ENCODE data around the gene USP24.

Gene USP24

GRCh38 chr1:55213885-55214211, 1.3 kb downstream of the USP24 start:
- peak overlapping the region; percentile 88 for H3K27ac ChIP-seq

GRCh38 chr1:55213151-55213884, 1.8 kb downstream of the USP24 start:
- H3K27ac ChIP-seq: peak overlapping the region; percentile 88
- TF ChIP-seq CTCF (conservative IDR thresholded peaks at IDR 0.05) (no peak), ZFX (IDR thresholded peaks at IDR 0.05) (no peak)

More at GRCh38 chr1:55213885-55214211, 1.3 kb downstream of the USP24 start:
- TF ChIP-seq CTCF (conservative IDR thresholded peaks at IDR 0.05): no peak
- no peak for TF ChIP-seq ZFX (IDR thresholded peaks at IDR 0.05)

GRCh38 chr1:55212349-55213150, 2.6 kb downstream of the USP24 start:
- peak overlapping the region; percentile 10; the same call in 1 of the 2 replicates for H3K27ac ChIP-seq
- TF ChIP-seq CTCF (conservative IDR thresholded peaks at IDR 0.05): no peak
- TF ChIP-seq ZFX (IDR thresholded peaks at IDR 0.05): no peak

GRCh38 chr1:55211863-55212262, 3.3 kb downstream of the USP24 start:
- no peak overlapping the region; the same call in 1 of the 2 replicates for H3K27ac ChIP-seq

GRCh38 chr1:55210990-55211801, 4.0 kb downstream of the USP24 start:
- TF ChIP-seq CTCF (conservative IDR thresholded peaks at IDR 0.05) (no peak), ZFX (IDR thresholded peaks at IDR 0.05) (no peak)
- H3K27ac ChIP-seq: no peak overlapping the region

More at GRCh38 chr1:55211863-55212262, 3.3 kb downstream of the USP24 start:
- no peak for TF ChIP-seq ZFX (IDR thresholded peaks at IDR 0.05)
- no peak for TF ChIP-seq CTCF (conservative IDR thresholded peaks at IDR 0.05)

GRCh38 chr1:55209247-55209646, 5.9 kb downstream of the USP24 start:
- H3K27ac ChIP-seq: no peak overlapping the region
- TF ChIP-seq ZFX (IDR thresholded peaks at IDR 0.05) (no peak), CTCF (conservative IDR thresholded peaks at IDR 0.05) (no peak)

Measured in C4-2B (cell line).